Cardiac septum (tissue), 1 donor: ENCODE data around the gene WDR45B. TPM values are rescaled to one million over a fixed set of nuclear protein-coding genes. Genes with fewer than 3 reads are reported as not detected.
A peak's percentile ranks its signal among the peaks of the same experiment; 100 is the strongest.
"Not testable (repeated sequence)": the region's sequence is repeated elsewhere in the genome, so short reads cannot be mapped to it uniquely, and the experiment has no call there.

ENCODE experiments used
- DNase-seq: peaks from one replicate; pipeline ENCODE4 v3.0.0-alpha.2; 2020; ENCODE audit warnings: low spot score
- intact Hi-C: fragments of 100-400 bp; cut with DNase I; formaldehyde crosslinking; loops from one replicate; pipeline ENCODE4 v1.14.0; 2022
- total RNA-seq: library from RNA; stranded (reverse); fragmentation: NEBNext Ultra II Directional; extraction: Animal tissue kit (Norgen Biotek cat#: 25700); gene quantifications from one replicate; pipeline ENCODE4 v1.2.1, GENCODE V29; 2021
- donor health status: DM: no; HTN: no; CAD: no.

The WDR45B gene
- total RNA-seq, 1 donor from 2014 or later: 45.4 TPM

DNA sequence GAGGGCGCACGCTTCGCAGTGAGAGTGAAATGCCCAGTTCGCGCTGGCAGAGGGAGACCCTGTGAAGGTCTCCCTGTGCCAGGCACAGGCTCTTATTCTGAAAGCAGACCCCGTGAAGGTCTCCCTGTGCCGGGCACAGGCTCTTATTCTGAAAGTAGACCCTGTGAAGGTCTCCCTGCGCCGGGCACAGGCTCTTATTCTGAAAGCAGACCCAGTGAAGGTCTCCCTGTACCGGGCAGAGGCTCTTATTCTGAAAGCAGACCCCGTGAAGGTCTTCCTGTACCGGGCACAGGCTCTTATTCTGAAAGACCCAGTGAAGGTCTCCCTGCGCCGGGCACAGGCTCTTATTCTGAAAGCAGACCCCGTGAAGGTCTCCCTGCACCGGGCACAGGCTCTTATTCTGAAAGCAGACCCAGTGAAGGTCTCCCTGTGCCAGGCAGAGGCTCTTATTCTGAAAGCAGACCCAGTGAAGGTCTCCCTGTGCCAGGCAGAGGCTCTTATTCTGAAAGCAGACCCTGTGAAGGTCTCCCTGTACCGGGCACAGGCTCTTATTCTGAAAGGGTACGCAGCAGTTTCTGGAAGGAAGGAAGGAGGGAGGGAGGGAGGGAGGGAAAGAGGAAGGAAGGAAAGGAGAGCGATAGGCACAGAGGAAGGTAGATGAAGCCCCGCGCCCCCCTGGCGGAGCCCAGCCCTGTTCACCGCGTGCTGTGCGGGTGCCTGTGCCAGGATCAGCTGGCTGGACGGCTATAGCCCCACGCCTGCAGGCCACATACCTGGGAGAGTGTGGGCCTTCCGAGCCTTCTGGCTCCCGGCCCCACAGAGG, 55.3 kb downstream of the WDR45B start:
- DNase-seq: peak; percentile 84

DNA sequence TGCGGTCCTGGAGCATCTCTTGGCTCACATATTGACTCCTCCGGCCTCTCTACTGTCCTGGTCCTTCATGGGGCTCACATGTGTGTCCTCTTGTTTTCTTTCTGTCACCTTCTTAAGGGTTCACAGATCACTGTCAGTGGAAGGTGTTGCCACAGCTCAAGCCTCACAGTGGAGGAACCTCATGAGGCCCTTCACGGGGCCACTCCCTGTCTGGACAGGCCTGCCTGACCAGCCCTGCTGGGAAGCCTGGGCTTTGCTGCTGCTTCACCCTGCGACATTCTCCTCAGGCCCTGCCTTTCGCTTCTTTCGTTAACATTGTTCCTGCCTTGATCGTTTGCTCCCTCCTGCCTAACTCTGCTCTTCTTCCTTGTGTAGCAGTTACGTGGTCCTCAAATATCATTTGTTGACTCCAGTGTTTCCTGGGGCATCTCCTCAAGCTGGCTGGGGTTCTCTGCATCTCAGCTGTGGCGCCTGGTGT, 55.9 kb downstream of the WDR45B start:
- intact Hi-C loops: loop anchor here (5.0 kb wide), 2 partner anchors 55 to 255 kb away; partner anchors contain the start of gene WDR45B
- DNase-seq: no peak

More for the DNA sequence above, 55.3 kb downstream of the WDR45B start:
- intact Hi-C loops: loop anchor here (5.0 kb wide), 2 partner anchors 54 to 256 kb away; partner anchors contain the start of gene WDR45B

DNA sequence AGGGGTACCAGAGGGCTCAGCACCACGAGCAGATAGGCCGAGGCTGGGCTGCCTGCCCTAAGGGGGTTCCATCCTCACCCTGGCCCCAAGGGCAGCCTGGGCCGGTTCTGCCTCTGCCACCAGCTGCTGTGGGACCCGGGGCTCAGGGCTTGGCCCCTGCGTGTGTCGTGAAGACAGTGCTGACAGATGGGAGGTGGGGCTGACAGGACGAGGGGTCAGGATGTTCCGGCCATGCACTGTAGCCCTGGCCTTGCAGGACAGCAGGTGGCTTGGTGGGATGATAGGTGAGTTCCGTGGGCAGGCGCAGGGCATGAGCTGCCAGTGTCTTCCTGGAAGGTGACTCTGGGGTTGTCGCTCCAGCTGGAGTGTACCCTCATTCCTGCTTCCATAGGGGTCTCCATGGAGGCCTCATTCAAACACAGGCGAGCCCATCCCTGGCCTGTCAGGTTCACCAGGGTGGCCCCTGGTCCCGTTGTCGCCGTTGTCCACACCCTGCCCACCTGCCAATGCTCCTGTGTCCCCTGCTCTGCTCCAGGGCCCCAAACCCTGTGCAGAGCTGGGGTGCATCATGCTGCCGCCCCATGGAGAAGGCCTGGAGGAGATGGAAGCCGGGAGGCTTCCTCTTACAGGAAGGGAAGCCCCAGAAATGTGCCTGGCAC, 57.2 kb downstream of the WDR45B start:
- intact Hi-C loops: loop anchor here (5.0 kb wide), 2 partner anchors 56 to 254 kb away; partner anchors contain the start of gene WDR45B
- DNase-seq: no peak

DNA sequence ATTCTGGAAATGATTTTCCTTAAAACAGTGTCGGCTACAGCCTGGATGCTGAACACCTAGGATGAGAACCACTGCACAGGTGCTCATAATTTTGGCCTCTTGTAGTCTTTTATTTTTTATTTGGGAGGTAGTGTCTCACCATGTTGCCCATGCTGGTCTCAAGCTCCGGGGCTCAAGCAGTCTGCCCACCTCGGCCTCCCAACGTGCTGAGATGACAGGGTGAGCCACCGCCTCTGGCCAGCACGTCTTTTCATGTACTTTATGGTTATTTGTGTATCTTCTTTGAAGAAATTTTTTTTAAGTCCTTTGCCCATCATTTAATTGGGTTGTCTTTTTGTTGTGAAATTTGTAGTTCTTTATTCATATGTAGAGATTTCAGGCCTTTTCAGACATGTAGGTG, 58.0 kb downstream of the WDR45B start:
- intact Hi-C loops: loop anchor here (5.0 kb wide), 2 partner anchors 57 to 253 kb away; partner anchors contain the start of gene WDR45B
- DNase-seq: no peak

DNA sequence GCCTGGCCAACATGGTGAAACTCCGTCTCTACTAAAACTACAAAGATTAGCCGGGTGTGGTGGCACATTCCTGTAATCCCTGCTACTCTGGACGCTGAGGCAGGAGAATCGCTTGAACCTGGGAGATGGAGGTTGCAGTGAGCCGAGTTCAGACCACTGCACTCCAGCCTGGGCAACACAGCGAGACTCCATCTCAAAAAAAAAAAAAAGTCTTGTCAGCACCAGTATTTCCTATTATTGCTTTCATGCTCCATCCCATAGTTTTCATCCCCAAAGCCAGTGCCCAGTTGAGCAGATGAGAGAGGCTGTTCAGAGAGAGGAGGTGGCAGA, 58.4 kb downstream of the WDR45B start:
- intact Hi-C loops: loop anchor here (5.0 kb wide), 2 partner anchors 57 to 253 kb away; partner anchors contain the start of gene WDR45B
- no peak for DNase-seq

DNA sequence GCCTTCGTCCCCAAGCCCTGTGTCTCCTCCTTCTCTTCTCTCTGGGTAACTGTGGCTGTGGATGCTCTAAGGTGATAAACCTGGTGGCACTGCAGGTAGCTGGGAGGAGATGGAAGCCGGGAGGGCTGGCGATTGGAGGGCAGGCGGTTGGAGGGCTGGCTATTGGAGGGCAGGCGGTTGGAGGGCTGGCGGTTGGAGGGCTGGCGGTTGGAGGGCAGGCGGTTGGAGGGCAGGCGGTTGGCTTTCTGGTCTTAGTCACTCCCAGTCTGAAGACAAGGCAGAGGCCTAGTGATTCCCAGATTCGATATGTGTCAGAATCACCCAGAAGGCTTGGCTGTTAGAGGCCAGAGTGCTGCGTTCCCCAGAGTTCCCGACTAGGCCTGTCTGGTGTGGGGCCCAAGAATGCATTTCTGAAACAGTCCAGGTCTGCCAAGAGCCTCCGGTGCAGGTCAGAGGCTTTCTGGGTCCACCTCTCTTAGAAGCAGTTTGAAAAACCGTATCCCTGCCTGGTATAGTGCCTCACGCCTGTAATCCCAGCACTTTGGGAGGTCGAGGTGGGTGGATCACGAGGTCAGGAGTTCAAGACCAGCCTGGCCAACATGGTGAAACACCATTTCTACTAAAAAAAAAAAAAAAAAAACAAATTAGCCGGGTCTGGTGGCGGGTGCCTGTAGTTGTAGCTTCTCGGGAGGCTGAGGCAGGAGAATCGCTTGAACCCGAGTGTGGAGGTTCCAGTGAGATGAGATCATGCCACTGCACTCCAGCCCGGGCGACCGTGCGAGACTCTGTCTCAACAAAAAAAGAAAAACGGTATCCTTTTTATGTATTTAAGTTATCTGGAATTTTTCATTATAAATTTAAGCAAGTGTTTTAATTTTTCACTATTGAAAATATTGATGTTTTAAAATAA, 59.7 kb downstream of the WDR45B start:
- intact Hi-C loops: no loop called here

DNA sequence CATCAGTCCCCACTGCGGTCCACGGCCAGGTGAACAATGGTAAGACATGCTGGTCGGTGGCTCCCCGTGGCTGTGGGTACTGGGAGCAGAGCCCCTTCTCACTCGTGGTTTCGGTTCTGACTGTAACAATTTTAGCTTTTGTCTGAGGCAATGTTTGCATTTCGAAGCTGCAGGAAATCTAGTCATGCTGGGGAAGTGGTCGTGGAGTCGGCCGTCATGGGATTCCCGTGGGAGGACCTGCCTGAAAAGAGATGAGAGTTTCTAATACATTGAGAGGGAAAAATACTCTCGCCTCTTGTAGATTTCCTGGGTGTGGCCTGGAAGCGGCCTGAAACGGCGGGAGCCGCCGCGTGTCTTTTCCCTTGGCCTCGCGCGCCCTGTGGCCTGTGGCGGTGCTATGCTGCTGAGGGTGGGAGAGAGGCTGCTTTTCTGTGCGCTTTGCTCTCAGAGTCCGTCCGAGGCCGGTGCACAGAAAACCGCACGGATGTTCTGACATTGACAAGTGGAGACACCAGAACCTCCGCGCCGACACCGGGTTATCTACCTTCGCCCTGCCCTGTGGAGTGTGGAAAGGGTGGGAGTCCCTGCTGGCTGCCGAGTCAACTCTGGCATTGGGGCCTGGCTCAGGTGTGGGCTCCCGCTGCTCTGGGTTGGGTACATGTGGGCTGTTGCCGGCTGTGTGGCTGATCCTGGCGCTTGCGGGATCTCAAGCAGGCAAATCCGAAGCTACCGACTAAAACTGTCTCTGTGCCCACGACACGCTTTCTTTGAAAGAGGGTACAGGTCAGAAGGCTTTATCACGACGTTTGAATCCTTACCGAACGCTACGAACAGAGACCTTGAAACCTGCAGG, 60.8 kb downstream of the WDR45B start:
- DNase-seq: no peak
- intact Hi-C loops: no loop called here

More for the DNA sequence above, 59.7 kb downstream of the WDR45B start:
- no peak for DNase-seq

DNA sequence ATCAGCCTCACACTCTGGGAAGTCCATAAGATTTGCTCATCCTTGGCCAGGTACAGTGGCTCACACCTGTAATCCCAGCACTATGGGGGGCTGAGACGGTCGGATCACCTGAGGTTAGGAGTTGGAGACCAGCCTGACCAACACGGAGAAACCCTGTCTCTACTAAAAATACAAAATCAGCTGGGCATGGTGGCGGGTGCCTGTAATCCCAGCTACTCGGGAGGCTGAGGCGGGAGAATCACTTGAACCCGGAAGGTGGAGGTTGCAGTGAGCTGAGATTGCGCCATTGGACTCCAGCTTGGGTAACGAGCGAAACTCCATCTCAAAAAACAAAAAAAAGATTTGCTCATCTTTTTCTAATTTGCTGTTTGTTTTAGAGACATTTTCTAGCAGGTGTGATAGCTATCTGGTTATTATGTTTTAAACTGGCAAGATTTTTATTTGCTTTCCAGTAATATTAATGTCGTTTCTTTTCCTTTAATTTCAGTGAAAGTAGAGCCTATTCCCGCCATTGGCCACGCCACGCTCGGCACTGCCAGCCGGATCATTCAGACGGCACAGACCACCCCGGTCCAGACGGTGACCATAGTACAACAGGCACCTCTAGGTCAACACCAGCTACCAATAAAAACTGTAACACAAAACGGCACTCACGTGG, 61.5 kb downstream of the WDR45B start:
- intact Hi-C loops: no loop called here
- no peak for DNase-seq

DNA sequence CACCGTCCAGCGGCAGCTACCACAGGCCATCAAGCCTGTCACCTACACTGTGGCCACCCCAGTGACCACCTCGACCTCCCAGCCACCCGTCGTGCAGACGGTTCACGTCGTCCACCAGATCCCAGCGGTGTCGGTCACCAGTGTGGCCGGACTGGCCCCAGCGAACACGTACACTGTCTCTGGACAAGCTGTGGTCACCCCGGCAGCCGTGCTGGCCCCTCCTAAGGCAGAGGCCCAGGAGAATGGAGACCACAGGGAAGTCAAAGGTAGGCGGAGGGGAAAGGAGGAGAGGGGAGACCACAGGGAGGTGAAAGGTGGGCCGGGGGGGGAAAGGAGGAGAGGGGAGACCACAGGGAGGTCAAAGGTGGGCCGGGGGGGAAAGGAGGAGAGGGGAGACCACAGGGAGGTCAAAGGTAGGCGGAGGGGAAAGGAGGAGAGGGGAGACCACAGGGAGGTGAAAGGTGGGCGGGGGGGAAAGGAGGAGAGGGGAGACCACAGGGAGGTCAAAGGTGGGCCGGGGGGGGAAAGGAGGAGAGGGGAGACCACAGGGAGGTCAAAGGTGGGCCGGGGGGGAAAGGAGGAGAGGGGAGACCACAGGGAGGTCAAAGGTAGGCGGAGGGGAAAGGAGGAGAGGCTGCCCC, 62.2 kb downstream of the WDR45B start:
- peak; percentile 84 for DNase-seq
- intact Hi-C loops: not testable (repeated sequence)

DNA sequence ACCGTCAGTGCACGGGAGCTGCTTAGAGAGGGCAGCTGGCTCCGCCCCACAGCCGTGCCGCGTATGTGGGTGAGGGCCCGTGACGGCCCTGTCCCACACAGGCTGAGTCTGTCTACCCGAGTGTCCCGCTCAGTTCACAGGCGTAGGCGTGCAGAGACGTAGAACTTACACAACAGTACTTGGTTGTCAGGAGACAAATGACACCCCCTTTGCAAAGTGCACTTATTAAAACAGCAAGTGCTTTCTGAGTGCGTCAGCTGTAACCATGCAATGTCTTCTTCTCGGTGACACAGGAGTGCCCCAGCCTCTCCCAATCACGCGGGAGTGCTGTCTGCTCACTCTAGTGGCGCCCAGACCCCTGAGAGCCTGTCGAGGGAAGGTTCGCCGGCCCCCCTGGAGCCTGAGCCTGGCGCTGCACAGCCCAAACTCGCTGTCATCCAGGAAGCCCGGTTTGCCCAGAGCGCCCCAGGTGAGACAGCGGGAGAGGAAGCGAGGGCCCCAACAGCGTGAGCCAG, 64.5 kb downstream of the WDR45B start:
- intact Hi-C loops: no loop called here
- DNase-seq: no peak

DNA sequence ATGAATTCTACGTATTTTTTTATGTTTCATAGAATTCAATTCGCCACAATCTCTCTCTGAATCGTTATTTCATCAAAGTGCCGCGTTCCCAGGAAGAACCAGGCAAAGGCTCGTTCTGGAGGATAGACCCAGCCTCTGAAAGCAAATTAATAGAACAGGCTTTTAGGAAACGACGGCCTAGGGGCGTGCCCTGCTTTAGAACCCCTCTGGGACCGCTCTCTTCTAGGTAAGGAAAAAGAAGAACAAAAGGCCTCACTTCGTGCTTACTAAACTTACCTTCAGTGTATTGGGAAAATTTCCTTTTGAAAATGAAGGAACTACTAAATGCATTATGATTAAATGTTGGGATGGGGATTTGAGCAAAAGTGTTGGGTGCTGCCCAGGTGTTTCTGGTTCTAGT, 65.5 kb downstream of the WDR45B start:
- DNase-seq: no peak
- intact Hi-C loops: no loop called here

DNA sequence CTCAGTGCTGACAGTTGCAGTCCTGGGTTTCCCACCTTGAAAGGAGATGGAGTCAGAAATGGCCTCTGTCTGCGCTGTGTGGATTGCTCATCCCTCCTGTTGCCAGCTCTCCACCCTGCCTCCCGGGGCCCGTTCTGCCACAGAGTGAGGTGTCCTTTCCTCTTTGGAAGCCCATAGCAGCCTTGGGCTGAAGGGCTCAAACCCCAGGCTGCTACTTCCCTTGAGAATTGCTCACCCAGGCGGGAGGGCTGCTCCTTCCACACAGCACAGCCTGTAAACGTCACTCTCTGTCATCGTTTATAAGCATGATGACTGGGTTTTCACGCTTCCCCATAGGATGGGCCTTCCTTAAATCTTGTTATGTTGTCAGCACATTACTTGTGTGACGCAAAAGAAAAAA, 66.0 kb downstream of the WDR45B start:
- no peak for DNase-seq
- intact Hi-C loops: no loop called here

DNA sequence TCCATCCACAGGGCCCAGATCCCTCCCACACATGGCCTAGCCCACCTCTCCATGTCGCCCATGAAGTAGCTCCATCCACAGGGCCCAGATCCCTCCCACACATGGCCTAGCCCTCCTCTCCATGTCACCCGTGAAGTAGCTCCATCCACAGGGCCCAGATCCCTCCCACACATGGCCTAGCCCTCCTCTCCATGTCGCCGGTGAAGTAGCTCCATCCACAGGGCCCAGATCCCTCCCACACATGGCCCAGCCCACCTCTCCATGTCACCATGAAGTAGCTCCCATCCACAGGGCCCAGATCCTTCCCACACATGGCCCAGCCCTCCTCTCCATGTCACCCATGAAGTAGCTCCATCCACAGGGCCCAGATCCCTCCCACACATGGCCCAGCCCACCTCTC, 68.3 kb downstream of the WDR45B start:
- intact Hi-C loops, DNase-seq: not testable (repeated sequence)

DNA sequence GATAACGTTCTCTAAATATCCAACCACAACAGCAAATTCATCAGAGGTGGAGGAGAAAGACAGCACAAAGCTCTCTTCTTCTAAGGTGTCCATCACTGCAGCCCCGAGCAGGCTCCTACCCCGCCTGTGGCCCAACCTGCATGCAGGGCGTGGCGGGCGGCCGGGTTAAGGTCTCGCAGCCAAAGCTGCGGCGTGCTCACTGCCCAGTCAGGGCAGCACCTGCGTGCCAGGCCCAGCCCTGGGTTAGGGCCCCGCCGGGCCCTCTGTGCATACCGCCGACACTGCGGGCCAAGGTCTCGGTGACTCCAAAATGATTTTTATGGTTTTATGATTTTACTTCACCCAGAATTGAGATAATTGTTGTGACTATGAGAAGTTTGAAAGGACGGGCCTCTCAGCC, 70.9 kb downstream of the WDR45B start:
- no peak for DNase-seq
- intact Hi-C loops: no loop called here

DNA sequence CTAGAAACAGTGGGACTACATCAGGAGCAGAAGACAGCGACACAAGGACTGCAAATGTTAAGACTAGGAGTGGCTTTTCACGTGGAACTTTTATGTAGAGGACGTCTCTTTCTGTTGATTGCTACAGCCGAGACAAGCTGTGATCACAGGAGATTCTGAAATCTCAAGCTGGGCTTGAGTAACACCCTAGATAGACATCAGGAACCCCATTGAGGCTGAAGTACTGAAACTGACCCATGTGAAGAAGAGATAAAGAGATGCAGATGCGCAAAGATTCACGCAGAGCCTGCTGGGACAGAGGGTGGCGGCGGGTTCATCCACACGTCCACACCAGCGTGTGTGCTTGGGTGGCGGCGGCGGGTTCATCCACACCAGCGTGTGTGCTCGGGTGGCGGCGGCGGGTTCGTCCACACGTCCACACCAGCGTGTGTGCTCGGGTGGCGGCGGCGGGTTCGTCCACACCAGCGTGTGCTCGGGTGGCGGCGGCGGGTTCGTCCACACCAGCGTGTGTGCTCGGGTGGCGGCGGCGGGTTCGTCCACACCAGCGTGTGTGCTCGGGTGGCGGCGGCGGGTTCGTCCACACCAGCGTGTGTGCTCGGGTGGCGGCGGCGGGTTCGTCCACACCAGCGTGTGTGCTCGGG, 72.5 kb downstream of the WDR45B start:
- intact Hi-C loops, DNase-seq: not testable (repeated sequence)

DNA sequence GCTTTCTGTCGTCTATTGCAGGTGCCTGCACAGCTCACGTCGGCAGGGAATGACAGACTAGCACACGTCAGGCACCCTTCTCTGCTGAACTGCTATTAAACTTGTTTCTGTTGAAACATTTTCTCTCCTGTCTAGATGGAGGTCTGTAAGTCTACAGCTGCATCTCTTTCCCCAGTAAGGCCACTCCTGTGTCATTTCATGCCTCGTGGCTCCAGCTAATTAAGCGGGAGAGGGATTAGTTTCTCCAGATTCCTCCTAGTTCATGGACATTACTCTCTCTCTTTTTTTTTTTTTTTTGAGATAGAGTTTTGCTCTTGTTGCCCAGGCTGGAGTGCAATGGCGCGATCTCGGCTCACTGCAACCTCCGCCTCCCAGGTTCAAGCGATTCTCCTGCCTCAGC, 74.2 kb downstream of the WDR45B start:
- no peak for DNase-seq
- intact Hi-C loops: no loop called here

DNA sequence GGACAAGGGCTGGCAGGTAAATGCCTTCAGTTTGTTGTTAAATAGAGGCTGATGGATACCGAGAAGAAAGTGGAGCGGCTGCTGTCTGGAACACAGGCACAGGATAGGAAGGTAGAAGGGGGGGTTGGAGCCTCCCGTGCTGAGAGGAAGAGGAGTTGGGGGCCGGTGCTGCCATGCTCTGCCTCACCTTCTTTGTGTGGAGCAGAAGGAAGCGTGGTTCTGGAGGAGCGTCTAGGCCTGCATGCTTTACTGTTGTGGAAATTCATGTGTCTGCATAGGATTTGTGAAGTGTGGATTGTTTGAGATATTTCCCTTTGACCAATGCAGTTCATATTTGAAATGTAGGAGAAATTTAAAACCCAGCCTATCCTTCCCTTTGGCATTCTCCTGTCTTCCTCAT, 76.4 kb downstream of the WDR45B start:
- DNase-seq: no peak
- intact Hi-C loops: no loop called here
